PC-3 (cell line): ENCODE data around the gene MAP3K9.

Source experiments
- CTCF ChIP-seq: fragments of 300-600 bp; sonication (generic); conservative IDR thresholded peaks from 2 replicates; pipeline ENCODE4 v1.5.1; 2017; ENCODE audit warnings: antibody characterized with exemption, low read depth, mild to moderate bottlenecking, low read length
- EZH2phosphoT487 ChIP-seq: fragments of 300-600 bp; sonication (generic); IDR thresholded peaks from 2 replicates; pipeline ENCODE4 v1.6.1; 2018; ENCODE audit warnings: mild to moderate bottlenecking, antibody characterized with exemption, low read length, borderline replicate concordance

- TF ChIP-seq EZH2phosphoT487 (no peak), CTCF (no peak)
Observed at GRCh38 chr14:70822530-70823185, 13.3 kb upstream of the MAP3K9 start.
